HG03060 (cell line): ENCODE data around the gene LRRC4B.

Experiments used
- ATAC-seq: cut with Tn5 transposase; IDR thresholded peaks from one replicate; pipeline ENCODE4 v1.9.1; 2021; ENCODE audit warnings: low read depth, moderate number of reproducible peaks; ENCODE audit not compliant: unreplicated experiment

The LRRC4B gene

DNA sequence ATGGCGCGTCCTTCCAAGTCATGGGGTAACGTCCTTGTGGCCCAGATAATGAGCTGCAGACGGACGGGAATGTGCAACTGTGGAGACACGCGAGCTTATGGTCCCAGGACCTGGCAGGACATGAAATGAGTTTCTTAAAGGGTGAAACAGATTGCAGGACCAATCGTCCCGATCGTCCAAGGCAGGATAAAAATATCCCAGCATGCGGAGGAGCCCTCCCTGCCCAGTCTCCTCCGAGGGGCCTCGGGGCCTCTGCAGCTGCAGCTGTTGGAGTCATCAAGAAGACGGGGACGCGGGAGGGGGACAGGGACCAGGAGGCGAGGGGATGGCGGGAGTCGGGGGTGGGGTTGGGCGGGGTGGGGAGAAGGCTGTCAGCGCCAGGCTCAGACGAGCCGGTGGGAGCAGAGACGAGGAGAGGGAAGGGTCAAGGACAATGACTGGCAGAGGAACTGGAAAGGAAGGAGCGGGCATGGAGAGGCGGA is 77.2 kb downstream of the LRRC4B start:
- no peak for ATAC-seq

DNA sequence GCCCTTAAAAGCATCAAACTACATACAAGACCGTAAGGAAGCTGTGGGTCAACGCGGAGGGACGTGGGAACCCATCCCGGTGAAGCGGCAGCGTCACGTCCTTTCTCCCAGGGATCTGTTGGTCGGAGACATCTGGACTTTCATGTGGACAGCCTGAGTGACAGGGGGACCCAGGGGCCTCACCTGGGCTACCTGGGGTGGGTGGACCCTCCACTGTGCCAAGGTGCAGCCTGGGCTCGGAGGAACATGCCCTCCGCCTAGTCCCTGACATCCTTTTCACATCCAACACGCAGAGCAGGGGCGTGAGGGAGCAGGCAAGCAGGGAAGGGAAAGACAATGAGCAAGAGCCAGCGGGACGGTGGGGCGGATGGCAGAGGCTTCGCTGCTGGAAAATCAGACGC is 77.8 kb downstream of the LRRC4B start:
- ATAC-seq, result no peak

DNA sequence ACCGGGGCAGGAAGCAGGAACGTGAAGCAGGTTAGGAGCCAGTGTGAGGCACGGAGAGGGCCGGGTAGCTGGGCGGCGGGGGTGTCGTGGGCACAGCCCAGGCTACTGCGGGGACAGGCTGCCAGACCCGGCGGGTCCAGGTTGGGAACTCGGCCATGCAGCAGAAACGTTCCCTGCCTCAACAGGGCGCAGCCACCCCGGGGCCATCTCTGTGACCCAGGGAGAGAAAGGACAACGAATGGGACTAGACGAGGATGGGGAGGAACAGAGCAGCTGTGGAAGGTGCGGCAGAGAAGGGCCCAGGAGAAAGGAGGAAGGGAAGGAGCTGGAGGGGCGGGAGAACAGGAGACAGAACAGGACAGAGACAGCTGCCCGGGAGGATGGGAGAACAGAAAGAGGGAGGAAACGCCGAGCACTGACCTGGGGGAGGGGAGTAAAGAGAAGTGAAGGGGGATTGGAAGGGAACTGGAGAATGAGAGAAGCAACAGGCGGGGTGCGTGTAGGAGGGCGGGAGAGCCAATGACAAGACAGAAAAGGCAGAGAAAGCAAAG is 78.7 kb downstream of the LRRC4B start:
- ATAC-seq, result no peak

DNA sequence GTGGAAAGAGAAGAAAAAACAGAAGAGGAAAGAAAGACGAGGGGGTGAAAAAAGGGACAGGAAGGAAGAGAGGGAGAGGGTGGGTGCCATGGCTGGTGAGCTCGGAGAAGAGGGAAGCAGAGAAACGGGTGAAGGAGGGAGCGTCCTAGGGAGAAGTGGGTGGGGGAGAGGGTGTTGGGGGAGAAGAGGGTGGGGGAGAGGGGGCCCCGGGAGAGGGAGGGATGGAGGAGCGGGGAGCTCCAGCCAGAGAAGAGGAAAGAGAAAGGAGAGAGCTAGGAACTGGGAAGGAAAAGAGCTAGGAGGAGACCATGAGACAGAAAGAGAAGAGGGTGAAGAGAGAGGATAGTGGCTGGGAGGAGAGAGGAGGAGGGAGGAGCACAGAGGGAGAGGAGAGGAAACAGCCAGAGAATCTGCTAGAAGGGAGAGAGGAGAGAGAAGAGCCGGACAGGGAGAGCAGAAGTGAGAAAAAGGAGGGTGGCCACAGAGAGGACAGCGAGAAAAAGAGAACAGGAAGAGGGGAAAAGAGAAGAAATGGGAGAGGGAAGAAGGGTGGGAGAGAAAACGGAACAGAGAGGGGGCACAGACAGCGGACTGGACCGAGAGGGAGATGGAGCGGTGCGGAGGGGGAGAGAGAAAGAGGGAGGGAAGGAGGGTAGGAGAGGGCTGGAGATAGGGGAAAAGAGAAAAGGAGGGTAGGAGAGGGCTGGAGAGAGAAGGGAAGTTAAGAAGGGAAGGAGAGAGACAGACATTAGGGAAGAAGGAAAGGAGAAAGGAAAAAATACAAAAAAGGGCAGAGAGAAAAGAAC is 79.6 kb downstream of the LRRC4B start:
- ATAC-seq, result no peak

DNA sequence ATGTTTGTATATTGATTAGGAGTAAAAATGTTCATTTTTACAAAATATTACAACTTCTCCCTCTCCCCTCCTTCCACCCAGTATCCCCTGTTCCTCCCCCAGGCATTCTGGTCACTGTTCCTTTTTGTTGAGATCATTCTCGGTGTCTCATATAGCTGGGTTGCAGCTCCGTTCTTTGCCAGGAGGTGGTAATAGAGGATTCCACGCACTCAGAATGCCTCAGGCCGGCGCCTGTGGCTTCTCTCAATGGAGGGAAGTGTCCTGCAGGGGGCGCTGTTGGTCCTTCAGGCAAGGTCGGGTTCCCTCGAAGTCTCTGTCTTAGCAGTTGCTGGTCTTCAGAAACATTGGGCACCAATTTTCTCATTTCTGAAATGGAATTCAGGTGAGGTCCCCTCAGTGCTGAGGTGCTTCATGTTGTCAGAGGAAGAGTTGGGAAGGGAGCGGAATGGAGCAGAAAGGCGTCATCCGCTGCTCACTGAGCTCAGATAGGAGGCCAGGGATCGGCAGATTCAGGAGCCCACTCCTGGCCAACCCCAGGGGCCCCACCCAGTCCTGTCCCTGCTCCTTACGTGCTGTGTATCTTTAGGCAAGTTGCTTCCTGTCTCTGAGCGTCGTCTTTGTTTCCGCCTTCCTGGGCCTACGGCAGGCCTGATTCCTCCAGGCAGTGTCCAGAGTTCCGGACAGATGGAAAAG is 81.3 kb downstream of the LRRC4B start:
- ATAC-seq, result no peak

DNA sequence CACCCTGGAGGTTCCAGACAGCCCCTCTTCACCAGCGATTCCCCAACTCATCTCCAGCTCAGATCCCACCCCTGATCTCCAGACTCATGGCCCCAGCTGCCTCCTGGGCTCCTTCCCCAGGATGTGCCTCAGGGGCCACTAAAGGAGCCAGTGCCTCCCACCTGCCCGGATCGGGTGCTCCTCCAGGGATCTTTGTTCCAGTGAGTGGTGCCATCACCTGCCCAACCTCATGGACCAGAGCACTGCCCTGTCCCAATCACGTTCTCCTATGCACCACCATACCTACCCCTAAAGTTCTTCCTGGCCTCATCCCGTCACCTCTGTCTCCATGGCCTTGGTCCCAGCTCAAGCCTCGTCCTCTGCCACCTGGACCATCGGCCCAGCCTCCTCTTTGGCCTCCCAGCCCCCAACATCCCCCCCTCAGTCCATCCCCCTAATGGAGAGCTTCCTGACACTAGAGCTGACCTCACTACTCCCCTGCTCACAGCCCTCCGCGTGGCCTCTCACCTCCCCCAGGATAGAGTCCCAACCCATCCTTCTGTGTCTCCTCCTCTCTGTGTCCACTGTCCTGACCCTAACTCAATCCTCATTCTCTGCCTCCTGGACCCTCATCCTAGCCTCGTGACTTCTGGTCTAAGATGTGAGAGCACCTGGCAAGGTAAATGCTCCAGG is 82.8 kb downstream of the LRRC4B start:
- ATAC-seq, result no peak

DNA sequence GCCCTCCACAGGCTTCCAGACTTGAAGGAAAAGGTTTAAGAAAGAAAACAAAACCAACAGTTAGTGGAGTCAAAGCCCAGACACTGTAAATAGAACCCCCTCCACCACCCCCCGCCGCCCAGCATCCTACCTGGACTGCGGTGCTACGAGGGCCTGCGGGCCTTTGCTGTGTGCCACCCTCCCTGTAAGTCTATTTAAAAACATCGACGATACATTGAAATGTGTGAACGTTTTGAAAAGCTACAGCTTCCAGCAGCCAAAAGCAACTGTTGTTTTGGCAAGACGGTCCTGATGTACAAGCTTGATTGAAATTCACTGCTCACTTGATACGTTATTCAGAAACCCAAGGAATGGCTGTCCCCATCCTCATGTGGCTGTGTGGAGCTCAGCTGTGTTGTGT is 85.3 kb downstream of the LRRC4B start:
- no peak for ATAC-seq

DNA sequence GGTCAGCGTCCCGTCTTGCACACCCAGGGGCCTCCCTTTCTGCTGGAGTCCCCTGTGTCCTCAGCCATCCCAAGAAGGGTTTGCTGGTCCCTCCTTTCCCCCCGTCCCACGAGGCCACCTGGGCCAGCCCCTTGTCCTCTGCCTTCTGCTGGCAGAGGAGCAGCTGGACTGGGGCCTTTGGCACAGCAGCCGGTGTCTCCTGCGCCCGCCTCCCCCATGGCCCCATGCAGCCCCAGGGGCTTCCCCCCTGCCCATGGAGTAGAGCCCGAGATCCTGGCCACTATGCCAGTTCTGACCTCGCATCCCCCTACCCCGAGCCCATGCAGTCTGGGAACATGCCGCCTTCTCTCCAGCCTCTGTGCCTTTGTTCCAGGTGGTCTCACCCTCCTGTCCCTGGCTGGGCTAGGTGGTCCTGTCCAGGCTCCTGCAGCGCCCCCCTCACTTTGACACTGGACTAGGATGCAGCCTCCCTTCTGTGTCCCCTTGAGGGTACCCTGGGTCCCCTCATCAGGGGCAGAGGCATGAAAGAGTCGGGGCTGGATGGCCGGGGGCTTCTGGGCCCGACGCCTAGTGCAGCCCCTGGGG is 85.9 kb downstream of the LRRC4B start:
- ATAC-seq, result no peak

DNA sequence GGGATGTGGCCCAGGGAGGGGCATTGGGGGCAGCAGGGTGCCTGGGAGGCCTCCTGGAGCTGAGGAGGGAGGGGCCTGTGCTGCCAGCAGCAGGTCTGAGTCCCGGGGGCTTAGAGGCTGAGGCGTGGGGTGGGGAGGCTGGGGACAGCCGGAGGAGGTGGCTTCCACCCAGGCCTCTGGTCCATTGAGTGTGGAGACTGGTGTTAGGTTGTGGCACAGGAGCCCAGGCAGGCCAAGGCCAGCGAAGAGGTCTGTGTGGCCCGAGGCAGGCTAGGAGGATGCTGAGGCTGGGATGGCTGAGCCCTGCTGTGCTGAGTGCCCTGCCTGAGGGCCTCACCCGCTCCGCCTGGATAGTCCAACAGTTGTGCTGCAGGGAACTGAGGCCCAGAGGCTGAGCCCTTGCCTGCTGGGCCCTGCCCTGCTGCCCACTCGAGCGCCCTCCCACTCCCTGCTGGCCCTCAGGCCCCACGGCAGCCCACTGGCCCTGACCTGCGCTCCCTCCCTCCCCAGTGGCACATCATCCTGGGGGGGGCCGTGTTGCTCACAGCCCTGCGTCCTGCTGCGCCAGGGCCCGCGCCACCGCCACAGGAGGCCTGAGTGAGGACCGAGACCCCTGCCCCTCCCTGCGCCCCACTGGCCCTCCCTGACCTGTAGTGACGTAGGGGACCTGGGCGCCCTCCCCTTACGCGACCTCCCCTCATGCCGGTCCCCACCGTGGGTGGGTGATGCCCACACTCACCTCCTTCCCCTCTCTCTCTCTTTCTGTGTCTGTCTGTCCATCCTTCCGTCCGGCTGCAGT is 86.7 kb downstream of the LRRC4B start:
- ATAC-seq, result no peak

DNA sequence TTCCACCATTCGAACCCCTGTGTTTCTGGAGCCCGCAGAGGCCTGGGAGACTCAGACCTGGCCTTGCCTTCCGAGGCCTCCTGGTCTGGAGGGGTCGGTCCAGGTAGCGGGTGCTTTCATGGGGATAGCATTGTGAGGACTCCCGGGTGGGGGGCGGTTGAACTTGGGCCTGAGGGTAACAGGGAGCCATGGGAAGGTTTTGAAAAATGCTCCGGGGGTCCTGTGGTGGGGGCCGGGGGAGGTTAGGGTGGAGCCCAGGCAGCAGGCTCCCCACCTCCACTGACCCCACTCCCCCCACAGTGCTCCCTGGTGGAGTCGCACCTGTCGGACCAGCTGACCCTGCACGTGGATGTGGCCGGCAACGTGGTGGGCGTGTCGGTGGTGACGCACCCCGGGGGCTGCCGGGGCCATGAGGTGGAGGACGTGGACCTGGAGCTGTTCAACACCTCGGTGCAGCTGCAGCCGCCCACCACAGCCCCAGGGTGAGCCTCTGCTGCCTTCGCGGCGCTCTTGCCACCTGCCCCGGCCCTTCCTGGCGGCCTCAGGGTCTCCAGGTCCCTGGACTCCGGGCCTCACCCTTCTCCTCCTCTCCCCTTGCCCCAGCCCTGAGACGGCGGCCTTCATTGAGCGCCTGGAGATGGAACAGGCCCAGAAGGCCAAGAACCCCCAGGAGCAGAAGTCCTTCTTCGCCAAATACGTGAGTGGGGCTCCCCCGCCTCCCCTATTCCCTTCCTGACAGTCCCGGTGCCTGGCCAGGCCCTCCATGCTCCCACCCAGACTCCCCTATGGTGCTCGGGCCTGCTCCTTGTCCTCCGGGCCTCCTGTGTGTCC is 87.7 kb downstream of the LRRC4B start:
- no peak for ATAC-seq

DNA sequence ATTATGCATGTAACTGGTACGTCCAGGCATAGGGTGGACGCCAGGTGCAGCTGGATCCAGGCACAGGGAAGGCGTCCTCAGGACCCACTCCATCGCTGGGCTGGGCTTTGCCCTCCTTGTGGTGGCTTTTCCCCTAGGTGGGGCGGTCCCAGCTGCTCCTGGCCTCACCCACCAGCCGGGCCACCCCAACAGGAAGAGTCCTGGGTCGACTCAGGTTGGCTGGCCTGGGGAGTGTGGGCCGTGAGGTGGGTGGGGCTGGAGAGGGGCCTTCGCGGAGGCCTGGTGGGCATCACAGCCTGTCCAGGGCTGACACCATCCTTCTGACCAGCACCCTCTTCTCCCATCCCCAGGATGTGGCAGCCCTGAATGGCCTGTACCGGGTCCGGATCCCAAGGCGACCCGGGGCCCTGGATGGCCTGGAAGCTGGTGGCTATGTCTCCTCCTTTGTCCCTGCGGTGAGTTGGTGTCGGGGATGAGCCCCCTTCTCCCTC is 88.4 kb downstream of the LRRC4B start:
- ATAC-seq, result no peak

DNA sequence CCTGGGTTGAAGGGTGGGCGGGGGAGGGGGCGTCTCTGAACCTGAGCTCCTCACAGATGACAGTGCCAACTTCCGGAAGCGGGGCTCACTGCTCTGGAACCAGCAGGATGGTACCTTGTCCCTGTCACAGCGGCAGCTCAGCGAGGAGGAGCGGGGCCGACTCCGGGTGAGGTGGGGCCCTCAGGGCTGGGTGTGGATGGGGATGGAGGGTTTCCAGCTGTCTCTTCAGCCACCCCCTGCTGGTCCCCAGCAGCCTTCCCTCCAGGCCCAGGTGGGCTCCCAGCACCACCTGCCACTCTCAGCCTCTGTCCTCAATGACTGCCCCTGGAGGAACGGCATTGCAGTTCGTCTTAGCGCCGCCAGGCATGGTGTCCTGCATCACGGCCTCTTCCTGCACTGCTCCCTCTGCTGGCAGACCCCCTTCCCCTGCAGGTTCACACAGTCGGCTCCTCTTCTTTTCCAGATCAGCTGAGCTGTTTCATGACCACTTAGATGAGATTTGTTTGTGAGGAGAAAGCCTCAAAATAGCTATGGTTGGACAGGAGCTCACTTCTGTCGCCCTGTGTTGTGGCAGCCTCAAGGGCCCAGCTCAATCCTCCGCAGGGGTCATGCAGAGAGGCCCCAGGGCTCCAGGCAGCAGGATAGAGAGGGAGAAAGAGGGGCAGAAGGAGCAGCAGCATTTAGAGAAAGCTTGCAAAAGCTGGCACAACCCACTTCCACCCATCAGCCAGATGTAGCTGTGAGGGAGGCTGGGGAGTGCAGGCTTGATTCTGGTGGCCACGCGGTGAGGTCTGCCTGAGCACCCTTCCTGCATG is 89.1 kb downstream of the LRRC4B start:
- ATAC-seq, result no peak

DNA sequence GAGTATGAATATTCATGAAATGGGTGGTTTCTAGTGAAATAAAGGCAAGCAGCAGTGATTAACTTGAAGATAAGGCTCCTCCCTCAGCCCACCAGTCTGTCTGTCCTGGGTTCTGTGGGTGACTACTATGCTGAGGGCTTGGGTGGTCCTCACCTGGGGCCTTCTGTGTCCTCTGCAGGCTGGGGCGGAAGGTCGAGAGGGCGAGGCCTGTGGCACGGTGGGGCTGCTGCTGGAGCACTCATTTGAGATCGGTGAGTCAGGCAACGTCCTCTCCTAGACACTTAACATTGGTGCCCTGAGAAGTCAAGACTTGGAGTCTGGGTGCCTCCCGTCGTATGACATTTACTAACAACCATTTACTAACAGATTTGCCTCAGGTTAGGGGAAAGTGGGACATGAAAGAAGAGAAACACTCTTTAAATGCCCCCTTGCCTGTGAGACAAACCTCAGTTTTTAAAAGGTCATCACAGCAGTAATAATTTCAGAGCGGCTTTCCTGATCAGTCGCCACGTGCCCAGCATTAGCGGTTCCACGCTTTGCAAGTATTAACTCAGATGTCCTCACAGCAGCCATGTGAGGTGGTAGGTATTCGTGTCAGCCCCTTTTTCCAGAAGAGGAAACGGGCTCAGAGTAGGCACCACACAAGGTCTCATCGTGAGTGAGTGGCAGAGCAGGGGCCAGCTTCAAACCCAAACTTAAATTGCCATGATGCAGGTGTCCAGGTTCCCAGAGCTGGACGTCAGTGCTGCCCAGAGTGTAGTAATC is 90.3 kb downstream of the LRRC4B start:
- no peak for ATAC-seq

DNA sequence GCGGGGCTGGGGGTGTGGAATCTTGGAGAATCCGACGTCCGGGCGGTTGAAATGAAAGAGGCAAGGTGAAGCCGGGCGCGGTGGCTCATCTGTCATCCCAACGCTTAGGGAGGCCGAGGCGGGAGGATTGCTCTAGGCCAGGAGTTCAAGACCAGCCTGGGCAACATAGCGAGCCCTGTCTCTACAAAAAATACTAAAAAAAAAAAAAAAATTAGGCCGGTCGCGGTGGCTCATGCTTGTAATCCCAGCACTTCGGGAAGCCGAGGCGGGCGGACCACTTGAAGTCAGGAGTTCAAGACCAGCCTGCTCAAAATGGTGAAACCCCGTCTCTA is 91.4 kb downstream of the LRRC4B start:
- ATAC-seq, result no peak

DNA sequence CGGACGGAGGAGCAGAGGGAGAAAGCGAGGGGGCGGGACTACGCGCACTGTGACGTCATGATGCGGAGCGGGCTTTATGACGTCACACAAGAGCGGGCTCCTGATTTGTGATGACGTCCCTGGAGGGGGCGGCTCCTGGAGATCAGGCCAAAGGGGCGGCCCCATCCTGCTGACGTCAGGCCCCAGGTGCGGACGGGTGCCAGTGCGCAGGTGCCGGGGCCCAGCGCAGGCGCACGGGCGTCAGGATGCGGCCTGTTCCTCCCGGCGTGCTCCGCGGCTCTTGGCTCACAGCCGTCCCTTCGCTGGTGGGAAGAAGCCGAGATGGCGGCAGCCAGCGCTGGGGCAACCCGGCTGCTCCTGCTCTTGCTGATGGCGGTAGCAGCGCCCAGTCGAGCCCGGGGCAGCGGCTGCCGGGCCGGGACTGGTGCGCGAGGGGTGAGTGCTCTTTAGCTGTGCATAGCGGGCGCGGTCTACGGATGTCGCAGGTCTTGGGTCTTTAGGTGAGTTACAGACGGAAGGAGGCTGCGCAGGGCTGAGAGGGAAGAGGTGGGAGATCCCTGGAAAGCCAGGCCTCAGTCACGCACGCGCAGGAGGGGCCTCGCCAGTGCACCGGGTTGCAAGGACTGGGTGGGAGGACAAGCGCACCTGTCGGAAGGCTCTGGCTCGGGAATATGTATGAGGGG is 91.9 kb downstream of the LRRC4B start, which contains the start of the genes EMC10 and GARIN5A:
TSS of gene EMC10 (plus strand) at position 284 of the 683 bp plus-strand sequence. CDS start at position 322, 38 bp downstream.
TSS of gene GARIN5A (minus strand) at position 625 of the 683 bp plus-strand sequence. CDS start at position 165, 460 bp downstream.
- no peak for ATAC-seq

DNA sequence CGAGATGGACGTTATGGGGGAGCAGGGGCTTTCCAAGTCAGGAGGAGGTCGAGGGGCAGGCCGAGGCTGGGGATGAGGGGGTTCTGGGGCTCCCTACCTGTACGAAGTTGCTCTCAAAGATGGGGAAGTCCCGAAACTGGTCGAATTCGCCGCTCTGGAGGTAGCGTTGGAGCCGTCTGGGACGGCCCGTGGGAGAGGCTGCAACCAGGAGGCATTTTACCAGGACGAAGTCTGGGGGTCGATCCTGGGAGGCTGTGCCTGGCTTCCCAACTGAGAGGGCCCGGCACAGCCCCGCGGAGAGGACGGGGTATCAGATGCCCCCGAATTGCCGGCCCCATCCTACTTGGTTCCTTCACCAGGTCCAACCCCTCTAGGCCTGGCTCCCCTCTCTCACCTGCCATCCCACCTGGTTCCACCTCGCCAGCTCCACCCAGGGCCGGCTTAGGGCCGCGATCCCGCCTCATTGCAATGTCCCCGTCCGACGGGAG is 92.5 kb downstream of the LRRC4B start:
- no peak for ATAC-seq
